NCI-H446 treated with DMSO at 0.1 percent for 48 hours (cell line): Measurements from ENCODE around the gene NCKAP5.

ENCODE experiments used
- DNase-seq: peaks from one replicate; lab custom pipeline; 2025; lab: John Stamatoyannopoulos, UW

Gene NCKAP5

DNA sequence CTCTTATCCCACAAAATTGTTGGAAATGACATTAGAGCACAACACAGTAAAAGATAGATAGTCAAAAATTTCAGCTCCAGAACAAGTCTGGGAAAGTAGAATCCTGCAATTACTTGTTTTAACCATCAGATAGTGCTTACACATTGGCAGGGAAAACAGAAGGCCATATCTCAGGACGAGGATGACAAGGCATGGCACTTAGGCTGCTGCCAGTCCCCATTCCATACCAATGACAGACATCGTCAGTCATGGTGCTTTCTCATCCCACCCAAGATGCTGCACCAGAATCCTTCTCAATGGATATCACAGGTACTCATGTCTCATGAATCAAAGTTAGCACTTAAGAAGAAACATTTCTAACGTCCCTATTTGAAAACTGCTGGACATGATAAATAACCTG is 187.3 kb downstream of the NCKAP5 start:
- no peak for DNase-seq

DNA sequence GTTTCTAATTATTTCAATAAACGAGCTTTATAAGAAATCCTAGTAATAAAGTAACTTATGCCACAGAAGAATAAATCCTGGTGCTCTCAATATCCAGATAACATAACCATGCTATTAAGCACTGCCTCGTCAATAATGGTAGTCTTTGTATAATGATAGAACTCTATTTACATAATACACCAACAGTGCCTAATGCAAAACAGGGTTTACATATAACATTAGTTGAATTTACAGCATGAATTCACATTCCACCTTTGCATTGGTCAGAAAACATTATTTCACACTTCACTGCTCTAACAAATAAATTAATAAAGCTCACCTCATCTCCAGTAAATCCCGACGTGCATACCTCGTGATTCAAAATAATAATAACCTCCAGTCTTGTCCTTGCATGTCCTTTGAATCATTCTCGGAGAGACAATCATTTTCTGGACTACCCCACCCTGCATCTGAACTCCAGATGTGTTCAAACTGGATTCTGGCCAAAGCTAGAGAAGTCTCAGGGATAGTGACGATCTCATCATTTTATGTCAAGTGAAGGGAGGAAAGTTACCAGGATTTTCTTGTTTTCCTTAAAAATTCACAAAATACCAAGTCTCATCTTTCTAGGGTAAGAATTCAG is 189.2 kb downstream of the NCKAP5 start:
- no peak for DNase-seq

DNA sequence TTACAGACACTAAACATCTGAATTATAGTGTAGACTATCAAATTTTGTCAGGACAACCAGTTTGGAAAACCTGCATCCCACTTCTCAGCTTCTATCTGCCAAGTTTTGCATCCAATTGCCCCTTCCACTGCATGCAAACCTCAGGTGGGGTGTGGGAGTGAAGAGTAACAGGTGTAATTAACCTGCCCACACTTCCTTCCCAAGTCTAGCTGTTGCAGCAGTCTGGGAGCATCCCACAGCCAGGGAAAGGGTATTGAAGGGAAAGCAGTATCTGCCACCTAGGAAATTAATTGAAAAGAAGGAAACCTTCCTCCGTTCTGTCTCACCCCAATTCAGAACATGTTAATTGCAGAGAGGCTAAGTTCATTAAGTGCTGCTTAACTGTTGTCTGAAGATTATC is 189.9 kb downstream of the NCKAP5 start:
- no peak for DNase-seq

DNA sequence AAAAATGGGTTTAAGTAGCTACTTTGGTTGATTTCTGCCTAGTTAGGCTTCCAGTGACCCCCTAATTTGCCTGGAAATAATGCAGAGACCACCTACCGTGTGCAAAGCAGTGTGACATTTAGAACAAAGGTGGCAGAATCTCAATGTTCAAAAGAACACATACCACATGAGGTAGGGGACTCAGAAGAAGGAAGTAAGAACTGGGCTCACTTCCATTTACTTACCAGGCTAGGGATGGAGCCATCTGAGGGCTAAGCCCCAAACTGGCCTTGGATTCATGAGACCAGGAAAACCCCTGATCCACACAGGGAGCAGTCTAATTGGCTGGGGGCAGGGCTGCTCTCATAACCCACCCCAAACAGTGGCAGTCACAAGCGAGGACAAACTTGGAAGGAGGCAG is 190.7 kb downstream of the NCKAP5 start:
- no peak for DNase-seq

DNA sequence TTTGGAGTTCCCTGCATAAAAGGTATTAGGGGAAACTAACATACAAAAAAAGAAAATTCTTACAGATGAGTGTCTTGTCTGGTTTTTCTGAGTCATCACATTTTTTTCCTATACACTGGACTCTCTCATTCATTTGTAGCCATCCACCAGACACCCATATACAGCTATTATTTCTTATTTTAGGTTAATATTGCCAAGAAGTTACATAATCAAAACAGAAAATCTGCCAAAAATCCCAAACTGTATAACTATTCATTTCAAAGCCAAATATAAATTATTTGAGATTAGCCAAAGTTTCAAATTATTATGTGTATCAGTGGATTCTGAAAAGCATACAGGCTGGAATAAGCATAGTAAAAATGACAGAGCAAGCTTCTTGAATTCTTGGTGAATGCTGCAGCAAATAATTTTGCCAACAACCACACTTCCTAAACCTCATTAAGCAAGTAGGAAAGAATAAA is 191.2 kb downstream of the NCKAP5 start:
- no peak for DNase-seq

DNA sequence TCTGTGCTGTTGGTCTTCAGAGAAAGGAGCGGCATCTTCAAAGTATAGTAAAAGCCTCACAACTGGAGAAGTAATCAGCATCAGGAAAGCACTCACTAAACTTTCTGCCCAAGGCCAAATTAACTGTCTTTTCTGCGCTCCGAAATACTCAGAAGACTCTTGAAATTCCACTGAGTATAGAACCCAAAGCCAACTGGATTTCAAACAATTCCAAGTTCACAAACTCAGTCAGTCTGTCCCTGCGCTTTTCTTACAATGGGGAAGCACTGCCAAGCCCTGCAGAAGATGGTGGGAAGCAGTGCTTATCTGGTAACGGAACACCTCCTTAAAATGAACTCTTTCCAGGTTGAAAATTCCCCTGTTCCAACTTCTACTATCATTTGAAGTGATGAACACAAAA is 193.5 kb downstream of the NCKAP5 start:
- no peak for DNase-seq

DNA sequence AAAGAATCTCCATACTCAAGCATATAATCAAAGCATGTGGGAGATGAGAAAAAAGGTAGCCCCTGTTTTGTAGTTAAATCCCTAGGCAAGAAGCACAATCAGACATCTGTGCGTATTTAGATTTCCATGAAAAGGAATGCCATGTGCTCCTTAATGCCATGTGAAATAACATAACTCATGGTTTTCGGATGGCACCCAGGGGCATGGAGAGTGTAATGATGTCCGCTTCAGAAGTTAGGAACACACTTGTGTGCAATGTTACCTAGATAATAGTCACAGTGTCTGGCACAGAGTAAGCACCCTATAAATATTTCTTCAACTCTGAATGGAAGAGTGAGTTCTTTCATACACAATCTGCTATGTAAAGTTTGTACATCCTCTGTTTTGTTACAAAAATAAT is 197.0 kb downstream of the NCKAP5 start:
- no peak for DNase-seq

DNA sequence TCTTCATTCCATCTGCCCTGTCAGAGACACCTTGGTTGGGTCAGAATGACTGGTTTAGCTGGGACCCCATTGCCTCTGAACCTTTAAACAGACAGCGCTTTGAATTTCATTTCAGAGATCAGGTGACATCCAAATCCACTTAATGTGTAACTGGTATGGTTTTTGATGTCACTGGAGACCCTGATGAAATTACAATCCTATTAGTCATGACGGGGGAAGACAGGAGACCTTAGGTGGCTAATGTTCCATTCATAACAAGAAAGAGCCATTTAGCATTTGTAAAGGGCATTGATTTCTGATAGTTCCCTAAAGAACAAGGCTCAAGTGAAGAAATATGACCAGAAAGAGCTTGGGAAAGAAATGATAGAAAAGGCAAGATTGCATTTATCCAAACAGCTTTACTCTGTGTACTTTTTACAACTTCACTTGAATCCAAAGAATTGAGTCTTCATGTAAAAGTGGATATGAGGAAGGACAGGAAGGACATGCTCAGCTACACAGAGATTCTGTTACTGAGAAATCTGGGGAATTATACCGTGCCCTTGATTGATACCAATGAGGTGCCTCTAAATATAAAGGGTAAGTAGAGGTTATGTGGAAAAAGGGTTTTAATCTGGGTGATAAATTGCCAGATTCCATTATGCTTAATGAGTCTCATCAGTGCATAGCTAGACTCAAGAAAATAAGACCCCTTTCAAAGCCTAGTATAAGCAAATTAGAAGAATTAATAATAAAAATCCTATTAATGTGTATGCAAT is 198.2 kb downstream of the NCKAP5 start:
- no peak for DNase-seq

DNA sequence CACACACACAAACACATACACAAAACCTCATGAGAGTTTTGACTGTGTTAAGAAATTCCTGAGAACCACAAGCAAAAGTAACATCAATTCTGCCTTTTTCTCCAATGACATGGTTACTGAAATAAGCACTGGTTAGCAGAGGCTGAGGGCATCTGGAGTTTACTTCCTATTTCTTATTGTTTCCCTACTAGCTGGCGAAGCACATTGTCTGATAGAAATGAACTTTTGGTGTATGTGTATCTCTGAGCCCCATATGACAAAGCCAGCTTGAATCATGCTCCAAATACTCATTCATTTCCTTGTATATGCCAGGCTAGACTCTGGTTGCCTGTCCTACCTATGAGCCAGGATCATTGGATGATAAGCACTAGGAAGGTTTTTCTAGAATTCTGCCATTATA is 203.1 kb downstream of the NCKAP5 start:
- no peak for DNase-seq

DNA sequence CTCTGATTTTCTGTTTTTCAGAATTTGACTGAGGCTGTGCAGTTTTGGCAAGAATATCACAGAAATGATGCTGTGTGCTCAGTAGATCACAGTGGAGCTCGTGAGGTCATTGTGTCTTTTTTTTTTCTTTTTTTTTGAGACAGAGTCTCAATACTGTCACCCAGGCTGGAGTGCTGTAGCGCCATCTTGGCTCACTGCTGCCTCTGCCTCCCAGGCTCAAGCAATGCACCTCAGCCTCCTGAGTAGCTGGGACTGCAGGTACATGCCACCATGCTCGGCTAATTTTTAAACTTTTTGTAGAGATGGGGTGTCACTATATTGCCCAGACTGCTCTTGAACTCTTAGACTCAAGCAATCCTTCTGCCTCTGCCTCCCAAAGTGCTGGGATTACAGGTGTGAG is 203.6 kb downstream of the NCKAP5 start:
- no peak for DNase-seq

DNA sequence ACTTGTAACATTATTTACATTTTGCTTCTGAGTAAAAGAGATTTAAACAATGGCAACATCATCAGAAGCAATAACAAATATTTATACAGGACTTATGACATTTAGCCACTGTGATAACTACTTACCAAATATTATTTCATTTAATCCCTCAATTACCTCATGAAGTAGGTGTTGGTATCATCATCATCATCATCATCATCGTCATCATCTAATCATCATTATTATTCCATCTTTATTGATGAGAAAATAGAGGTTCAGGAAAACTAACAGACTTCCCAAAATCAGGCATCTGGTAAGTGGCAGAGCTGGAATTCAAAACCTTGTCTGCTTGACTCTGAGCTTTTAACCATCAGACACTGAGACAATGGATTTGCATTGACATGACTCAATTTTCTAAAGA is 204.4 kb downstream of the NCKAP5 start:
- DNase-seq = no peak

DNA sequence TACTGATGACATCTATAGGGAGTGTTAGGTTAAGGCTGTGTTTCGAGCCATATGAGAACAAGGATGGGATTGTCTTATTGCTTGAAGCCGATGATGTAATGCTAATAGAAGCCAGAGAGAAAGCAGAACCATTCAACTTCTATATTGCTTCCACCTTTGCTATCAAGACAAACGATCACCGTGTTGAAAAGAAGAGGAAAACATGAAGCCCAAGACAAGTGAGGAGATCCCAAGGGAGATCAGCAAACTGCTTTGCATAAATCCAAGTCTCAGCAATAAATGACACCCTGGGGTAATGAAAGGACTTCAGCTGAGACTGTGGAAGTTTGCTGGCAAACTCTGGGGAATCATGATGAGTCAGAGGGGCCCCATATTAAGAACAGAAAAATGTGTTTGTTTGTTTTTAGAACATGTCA is 206.2 kb downstream of the NCKAP5 start:
- DNase-seq = no peak

DNA sequence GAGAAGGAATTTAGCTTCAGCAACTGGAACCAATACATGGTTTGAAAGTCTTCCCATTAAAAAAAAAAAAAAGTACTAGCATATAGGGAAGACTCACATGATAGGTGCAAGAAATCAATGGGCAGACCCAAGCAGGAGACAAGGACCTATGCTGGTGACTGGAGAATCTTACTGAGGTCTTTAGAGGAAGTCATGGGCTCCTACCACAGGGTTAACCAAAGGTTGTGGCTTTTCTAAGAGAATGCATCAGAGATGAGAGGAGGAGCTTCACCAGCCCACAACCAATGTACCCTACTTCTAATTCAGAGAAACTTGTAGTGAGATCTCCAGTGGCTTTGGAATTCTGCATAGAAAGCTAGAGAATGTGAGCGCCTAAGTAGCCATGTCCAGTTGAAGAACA is 207.4 kb downstream of the NCKAP5 start:
- DNase-seq = no peak

DNA sequence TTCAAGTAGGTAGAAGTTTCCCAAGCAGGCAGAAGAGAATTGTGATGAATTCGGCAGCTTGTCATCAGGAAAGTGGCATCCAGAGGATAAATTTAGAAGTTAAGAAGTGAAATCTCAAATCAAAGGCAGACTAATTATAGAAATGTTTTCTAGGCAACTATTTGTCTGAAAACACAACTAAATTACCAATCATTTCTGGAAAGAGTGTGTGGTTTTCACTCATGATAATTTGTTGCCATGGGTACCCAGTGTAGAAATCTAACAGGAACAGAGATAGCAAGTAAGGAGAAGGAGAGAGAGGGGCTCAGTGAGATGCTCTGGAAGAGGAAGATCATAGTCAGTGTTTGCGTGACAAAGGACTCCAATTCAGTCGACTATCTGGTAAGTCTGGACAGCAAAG is 208.1 kb downstream of the NCKAP5 start:
- DNase-seq = no peak

DNA sequence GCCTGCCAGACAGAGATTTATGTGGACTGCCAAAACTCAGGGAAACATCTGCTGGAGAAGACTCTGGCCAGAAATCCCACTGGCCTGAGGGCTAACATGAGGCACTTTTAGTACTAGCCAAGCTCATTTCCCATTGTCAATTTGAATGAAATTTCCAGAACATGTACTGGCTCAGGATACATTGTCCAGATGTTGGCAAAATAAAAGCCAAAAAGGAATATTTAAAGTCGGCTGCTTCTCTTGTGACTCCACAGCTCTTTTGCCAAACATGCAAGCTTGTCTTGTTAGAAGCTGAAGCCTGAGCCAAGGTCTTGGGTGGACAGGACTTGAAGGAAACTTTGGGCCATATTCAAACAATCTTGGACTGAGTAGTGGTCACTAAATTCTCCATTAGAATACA is 215.5 kb downstream of the NCKAP5 start:
- DNase-seq = no peak

DNA sequence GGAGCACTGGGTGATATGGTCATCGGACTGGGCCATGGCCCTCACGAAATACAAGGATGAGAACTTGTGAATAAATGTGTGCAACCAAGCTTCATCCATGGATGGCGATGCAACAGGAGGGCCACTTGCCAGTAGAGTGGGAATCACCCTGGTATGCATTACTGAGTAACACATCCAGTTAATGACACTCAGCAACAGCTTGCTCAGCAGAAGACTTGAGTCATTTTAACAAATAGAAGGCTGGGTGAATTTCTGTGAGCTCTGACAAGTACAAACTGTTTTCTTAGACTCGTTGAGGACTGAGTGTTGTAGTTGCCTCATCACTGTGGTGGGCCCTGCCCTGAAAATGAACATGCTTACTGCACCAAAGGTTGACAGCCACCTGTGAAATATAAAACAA is 221.6 kb downstream of the NCKAP5 start:
- DNase-seq = no peak

DNA sequence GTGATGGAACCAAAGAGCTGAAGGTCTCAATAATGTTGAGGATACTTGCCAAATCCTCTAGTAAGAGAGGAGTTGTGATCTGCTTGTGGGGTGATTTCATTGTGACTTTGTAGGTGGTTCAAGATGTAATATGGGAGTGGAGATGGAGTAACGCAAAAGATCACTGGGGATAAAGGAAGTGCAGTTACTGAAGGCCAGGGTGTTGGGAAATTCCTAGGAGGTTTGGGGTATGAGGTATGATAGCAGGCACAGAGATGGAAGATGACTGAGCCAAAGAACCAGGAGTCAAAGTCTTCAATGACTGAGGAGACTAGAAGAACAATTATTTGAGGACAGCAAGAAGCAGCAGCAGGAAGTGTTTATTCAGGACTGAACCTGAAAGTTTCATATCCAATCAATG is 222.6 kb downstream of the NCKAP5 start:
- no peak for DNase-seq

DNA sequence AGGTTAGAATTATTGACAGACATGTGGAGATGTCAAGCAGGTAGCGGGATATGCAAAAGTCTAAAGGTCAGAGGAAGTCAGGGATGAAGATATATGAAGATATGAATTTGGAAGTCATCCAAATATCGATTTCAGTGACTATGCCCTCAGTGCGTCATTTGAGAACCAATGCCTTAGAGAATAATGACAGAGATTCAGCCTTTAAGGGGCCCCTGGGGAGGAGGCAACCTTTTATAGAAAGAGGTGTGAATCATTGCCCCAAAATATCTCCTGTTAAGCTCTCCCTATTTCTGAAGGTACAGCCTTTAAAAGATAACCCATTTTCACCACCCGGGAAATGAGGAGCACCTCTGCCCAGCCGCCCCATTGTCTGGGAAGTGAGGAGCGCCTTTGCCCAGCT is 223.4 kb downstream of the NCKAP5 start:
- DNase-seq = no peak

DNA sequence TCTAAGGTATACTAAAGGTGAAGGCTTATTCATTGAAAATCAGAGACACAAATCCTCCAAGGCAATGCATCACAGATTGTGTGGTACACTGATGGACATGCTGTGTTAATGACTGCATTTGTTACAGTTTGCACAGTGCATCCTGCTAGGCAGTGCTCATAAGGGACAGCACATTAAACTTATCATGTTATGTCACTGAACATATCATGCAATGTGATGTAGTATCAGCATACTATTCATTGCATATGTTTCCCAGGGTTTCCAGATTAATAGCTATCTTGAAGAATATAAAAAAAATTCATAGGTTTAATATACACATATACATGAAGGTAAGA is 225.3 kb downstream of the NCKAP5 start:
- DNase-seq = no peak

DNA sequence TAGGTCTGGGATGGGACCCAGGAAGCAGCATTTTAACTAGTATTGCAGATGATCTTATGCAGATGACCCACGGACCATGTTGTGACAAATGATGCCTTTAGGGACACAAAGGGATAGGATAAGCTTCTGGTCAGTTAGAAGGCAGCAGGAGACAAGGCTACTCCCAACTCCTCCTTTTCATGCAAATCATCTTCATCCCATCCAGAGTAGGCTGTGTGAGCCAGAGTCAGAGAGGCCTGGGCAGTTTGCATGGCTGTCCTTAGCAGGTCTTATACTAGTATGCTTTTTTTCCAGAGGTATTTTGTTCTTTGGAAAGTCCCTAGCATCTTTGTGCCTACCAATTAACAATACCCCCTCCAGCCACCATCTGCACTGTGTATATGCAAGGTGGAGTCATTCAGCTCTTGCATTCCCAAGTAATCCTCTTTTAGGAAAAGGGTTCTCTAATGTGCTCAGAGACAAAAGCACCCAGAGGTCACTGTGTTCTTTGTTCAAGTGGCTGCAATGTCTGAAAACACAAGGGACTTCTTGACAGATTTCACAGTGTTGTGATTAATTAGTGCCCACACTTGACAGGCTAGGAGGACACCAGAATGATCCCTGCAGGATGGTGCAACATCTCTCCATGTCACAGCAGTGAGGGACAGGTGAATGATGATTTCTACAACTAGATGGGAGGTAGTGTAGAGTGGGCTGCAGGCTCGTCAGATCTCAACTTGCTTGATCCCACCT is 225.8 kb downstream of the NCKAP5 start:
- no peak for DNase-seq

DNA sequence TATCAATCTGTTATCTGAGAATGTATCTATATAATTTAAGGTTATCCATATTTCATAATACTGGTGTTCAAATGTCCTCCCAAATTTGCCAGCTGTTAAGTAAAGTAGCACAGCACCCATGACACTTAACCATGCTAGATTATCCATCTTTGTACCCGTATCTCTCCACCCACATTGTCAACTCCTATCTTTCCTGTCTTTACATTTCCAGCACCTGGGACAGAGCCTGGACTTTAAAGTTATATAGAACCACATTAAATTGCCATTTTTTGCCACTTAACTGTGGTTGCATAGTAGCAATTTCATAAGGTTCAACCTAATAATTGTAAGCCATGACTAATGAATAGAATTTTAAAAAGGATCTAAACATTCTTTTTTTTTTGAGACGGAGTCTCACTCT is 226.7 kb downstream of the NCKAP5 start:
- no peak for DNase-seq

DNA sequence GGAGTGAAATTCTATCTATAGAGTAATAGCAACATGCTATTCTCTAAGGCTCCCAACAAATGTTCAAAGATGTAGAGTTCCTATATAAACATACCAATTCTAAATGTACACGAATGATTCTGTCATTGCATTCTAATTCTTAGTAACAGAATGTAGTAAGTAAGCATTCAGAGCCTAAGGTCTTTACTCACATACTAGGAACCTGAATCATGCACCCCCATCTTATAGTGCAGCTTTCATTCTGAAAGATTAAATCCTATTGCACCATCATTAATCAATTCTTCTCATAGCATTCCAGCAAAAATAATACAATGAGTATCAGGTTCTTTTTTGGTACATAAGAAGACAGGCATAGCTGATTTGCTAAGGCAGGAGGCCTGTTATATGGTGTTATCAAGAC is 230.0 kb downstream of the NCKAP5 start:
- DNase-seq = no peak

DNA sequence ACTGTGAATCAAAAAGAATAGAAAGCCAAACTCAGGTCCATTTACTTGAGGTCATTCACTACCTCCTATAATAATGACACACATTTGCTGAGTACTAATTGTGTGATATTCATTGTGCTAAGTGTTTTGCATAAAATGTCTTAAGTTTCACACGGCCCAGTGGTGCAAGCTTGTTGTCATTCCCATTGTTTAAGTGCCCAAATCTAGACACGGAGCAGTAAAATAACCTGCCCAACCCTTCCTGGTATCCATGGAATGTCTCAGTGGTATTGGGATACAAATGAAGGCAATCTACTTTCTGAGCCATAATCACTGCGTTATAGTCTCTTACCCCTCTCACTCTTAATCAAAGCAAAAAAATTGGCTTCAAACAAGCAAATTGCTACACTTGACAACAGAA is 233.3 kb downstream of the NCKAP5 start:
- DNase-seq = no peak
